Activated CD8-positive, alpha-beta memory T cell treated with anti-CD3 and anti-CD28 coated beads, Interleukin-2, amount 10 ng/mL, durations not matched to agents 7 days and 5 days (primary cell): ENCODE results near the gene SPATA4. TPM values are rescaled to one million over a fixed set of nuclear protein-coding genes. Genes with fewer than 3 reads are reported as not detected.

Experiments used
- ATAC-seq: fragments of 150-1000 bp; cut with Tn5 transposase; one replicate; pipeline ENCODE4 v1.10.0; 2021; ENCODE audit warnings: moderate library complexity
- CTCF ChIA-PET: fragments of 350-600 bp; sonication (Branson Sonifier 250); formaldehyde crosslinking; loops from one replicate; lab custom pipeline; 2021; ENCODE audit warnings: antibody characterized with exemption; lab: Charles Lee
- DNase-seq: peaks from one replicate; pipeline ENCODE4 v3.0.0-alpha.2; 2020
- H3K27ac Mint-ChIP-seq: one replicate; pipeline ENCODE4 v1.8.0; 2021; ENCODE audit warnings: mild to moderate bottlenecking, mixed read lengths
- H3K27me3 Mint-ChIP-seq: one replicate; pipeline ENCODE4 v1.8.0; 2021; ENCODE audit warnings: mixed read lengths
- H3K36me3 Mint-ChIP-seq: one replicate; pipeline ENCODE4 v1.8.0; 2021; ENCODE audit warnings: mild to moderate bottlenecking, mixed read lengths
- H3K4me1 Mint-ChIP-seq: one replicate; pipeline ENCODE4 v1.8.0; 2021; ENCODE audit warnings: mixed read lengths
- H3K4me3 Mint-ChIP-seq: one replicate; pipeline ENCODE4 v1.8.0; 2021; ENCODE audit warnings: mild to moderate bottlenecking, moderate library complexity, mixed read lengths
- H3K9me3 Mint-ChIP-seq: one replicate; pipeline ENCODE4 v1.8.0; 2022; ENCODE audit warnings: low read depth, mixed read lengths
- total RNA-seq, 2 experiments: library from RNA; stranded (reverse); gene quantifications; one replicate each; pipeline ENCODE4 v1.2.3, GENCODE V29; 2021

Gene SPATA4
- total RNA-seq, 2 experiments from 2014 or later, result not detected

GRCh38 chr4:176210579-176211296 lies 15.4 kb upstream of the SPATA4 start:
- ATAC-seq (no peak), DNase-seq (no peak)
- no peak overlapping the region for H3K4me3 Mint-ChIP-seq
- no peaks in the 10 kb centered on the region for H3K36me3 Mint-ChIP-seq
- peaks cover 35% of the 10 kb centered on the region for H3K27me3 Mint-ChIP-seq
- no peak overlapping the region for H3K27ac Mint-ChIP-seq
- H3K4me1 Mint-ChIP-seq, result no peaks in the 10 kb centered on the region
- no peaks in the 10 kb centered on the region for H3K9me3 Mint-ChIP-seq
- CTCF ChIA-PET, result no interaction called here

- no peak overlapping the region for H3K27ac Mint-ChIP-seq
- ATAC-seq (no peak), DNase-seq (no peak)
- H3K4me3 Mint-ChIP-seq, result no peak overlapping the region
- peaks cover 40% of the 10 kb centered on the region for H3K27me3 Mint-ChIP-seq
- CTCF ChIA-PET, result no interaction called here
- H3K9me3 Mint-ChIP-seq, result no peaks in the 10 kb centered on the region
- no peaks in the 10 kb centered on the region for H3K4me1 Mint-ChIP-seq
- H3K36me3 Mint-ChIP-seq, result no peaks in the 10 kb centered on the region
Measured at GRCh38 chr4:176210101-176210500, 14.7 kb upstream of the SPATA4 start.

- H3K27me3 Mint-ChIP-seq, result peaks cover 45% of the 10 kb centered on the region
- H3K36me3 Mint-ChIP-seq, result no peaks in the 10 kb centered on the region
- no peaks in the 10 kb centered on the region for H3K4me1 Mint-ChIP-seq
- no peak overlapping the region for H3K4me3 Mint-ChIP-seq
- ATAC-seq, result no peak
- DNase-seq, result no peak
- H3K9me3 Mint-ChIP-seq, result no peaks in the 10 kb centered on the region
- CTCF ChIA-PET, result no interaction called here
- no peak overlapping the region for H3K27ac Mint-ChIP-seq
Measured at GRCh38 chr4:176209535-176209934, 14.2 kb upstream of the SPATA4 start.

- H3K27ac Mint-ChIP-seq, result no peak overlapping the region
- no peak for DNase-seq
- CTCF ChIA-PET, result interaction anchor here (0.8 kb wide), 1 partner anchor 8 kb away, joined by 3 read pairs; no protein-coding TSS in a partner anchor
- no peak overlapping the region for H3K4me3 Mint-ChIP-seq
- H3K36me3 Mint-ChIP-seq, result no peaks in the 10 kb centered on the region
- ATAC-seq, result no peak
- no peaks in the 10 kb centered on the region for H3K4me1 Mint-ChIP-seq
- H3K27me3 Mint-ChIP-seq, result peaks cover 57% of the 10 kb centered on the region
- H3K9me3 Mint-ChIP-seq, result no peaks in the 10 kb centered on the region
Measured at GRCh38 chr4:176207839-176208238, 12.5 kb upstream of the SPATA4 start.

- ATAC-seq (no peak), DNase-seq (no peak)
- Mint-ChIP-seq H3K27ac (no peak overlapping the region), H3K4me3 (no peak overlapping the region), H3K36me3 (no peaks in the 10 kb centered on the region), H3K27me3 (peaks cover 57% of the 10 kb centered on the region), H3K4me1 (no peaks in the 10 kb centered on the region), H3K9me3 (no peaks in the 10 kb centered on the region)
- CTCF ChIA-PET, result interaction anchor here (1.2 kb wide), 1 partner anchor 378 kb away, joined by 3 read pairs; no protein-coding TSS in a partner anchor
Measured at GRCh38 chr4:176205299-176205698, 9.9 kb upstream of the SPATA4 start.

GRCh38 chr4:176198316-176198903 lies 3.0 kb upstream of the SPATA4 start:
- CTCF ChIA-PET, result no interaction called here

GRCh38 chr4:176193938-176194337 lies 1.4 kb downstream of the SPATA4 start:
- no peak overlapping the region for H3K4me3 Mint-ChIP-seq

More at GRCh38 chr4:176198316-176198903, 3.0 kb upstream of the SPATA4 start:
- Mint-ChIP-seq H3K4me1 (peaks cover 13% of the 10 kb centered on the region), H3K27ac (no peak overlapping the region), H3K27me3 (peaks cover 67% of the 10 kb centered on the region), H3K4me3 (no peak overlapping the region), H3K9me3 (no peaks in the 10 kb centered on the region), H3K36me3 (peaks cover 3% of the 10 kb centered on the region)
- ATAC-seq (no peak), DNase-seq (no peak)

GRCh38 chr4:176193126-176193525 lies 2.3 kb downstream of the SPATA4 start:
- H3K9me3 Mint-ChIP-seq, result no peaks in the 10 kb centered on the region
- DNase-seq, result no peak
- CTCF ChIA-PET, result no interaction called here

More at GRCh38 chr4:176193938-176194337, 1.4 kb downstream of the SPATA4 start:
- CTCF ChIA-PET, result no interaction called here
- DNase-seq (peak; percentile 45), ATAC-seq (no peak)
- H3K4me1 Mint-ChIP-seq, result peaks cover 13% of the 10 kb centered on the region
- no peaks in the 10 kb centered on the region for H3K9me3 Mint-ChIP-seq
- H3K27ac Mint-ChIP-seq, result no peak overlapping the region
- H3K27me3 Mint-ChIP-seq, result peaks cover 79% of the 10 kb centered on the region
- peaks cover 3% of the 10 kb centered on the region for H3K36me3 Mint-ChIP-seq

GRCh38 chr4:176191974-176192373 lies 3.4 kb downstream of the SPATA4 start:
- Mint-ChIP-seq H3K27me3 (peaks cover 66% of the 10 kb centered on the region), H3K27ac (no peak overlapping the region)
- CTCF ChIA-PET, result no interaction called here

More at GRCh38 chr4:176193126-176193525, 2.3 kb downstream of the SPATA4 start:
- Mint-ChIP-seq H3K36me3 (peaks cover 3% of the 10 kb centered on the region), H3K27me3 (peaks cover 74% of the 10 kb centered on the region), H3K27ac (no peak overlapping the region), H3K4me3 (no peak overlapping the region), H3K4me1 (peaks cover 13% of the 10 kb centered on the region)
- no peak for ATAC-seq

GRCh38 chr4:176189891-176190795 lies 5.2 kb downstream of the SPATA4 start:
- ATAC-seq, result no peak
- H3K9me3 Mint-ChIP-seq, result no peaks in the 10 kb centered on the region
- H3K36me3 Mint-ChIP-seq, result no peaks in the 10 kb centered on the region
- H3K27ac Mint-ChIP-seq, result no peak overlapping the region
- H3K4me3 Mint-ChIP-seq, result no peak overlapping the region
- peaks cover 63% of the 10 kb centered on the region for H3K27me3 Mint-ChIP-seq
- DNase-seq, result no peak
- peaks cover 5% of the 10 kb centered on the region for H3K4me1 Mint-ChIP-seq
- CTCF ChIA-PET, result no interaction called here

More at GRCh38 chr4:176191974-176192373, 3.4 kb downstream of the SPATA4 start:
- no peak for DNase-seq
- Mint-ChIP-seq H3K4me1 (peaks cover 13% of the 10 kb centered on the region), H3K9me3 (no peaks in the 10 kb centered on the region), H3K4me3 (no peak overlapping the region), H3K36me3 (peaks cover 3% of the 10 kb centered on the region)
- ATAC-seq, result no peak

- H3K27ac Mint-ChIP-seq, result no peak overlapping the region
- ATAC-seq (no peak), DNase-seq (no peak)
- peaks cover 62% of the 10 kb centered on the region for H3K27me3 Mint-ChIP-seq
- H3K4me3 Mint-ChIP-seq, result no peak overlapping the region
- no peaks in the 10 kb centered on the region for H3K36me3 Mint-ChIP-seq
- H3K9me3 Mint-ChIP-seq, result no peaks in the 10 kb centered on the region
- CTCF ChIA-PET, result no interaction called here
- H3K4me1 Mint-ChIP-seq, result no peaks in the 10 kb centered on the region
Measured at GRCh38 chr4:176188654-176189053, 6.7 kb downstream of the SPATA4 start.

GRCh38 chr4:176187624-176188023 lies 7.8 kb downstream of the SPATA4 start:
- Mint-ChIP-seq H3K27ac (no peak overlapping the region), H3K36me3 (no peaks in the 10 kb centered on the region), H3K4me3 (no peak overlapping the region), H3K27me3 (peaks cover 61% of the 10 kb centered on the region), H3K9me3 (no peaks in the 10 kb centered on the region), H3K4me1 (no peaks in the 10 kb centered on the region)
- CTCF ChIA-PET, result no interaction called here
- DNase-seq (no peak), ATAC-seq (no peak)

GRCh38 chr4:176186671-176187395 lies 8.6 kb downstream of the SPATA4 start:
- no peak overlapping the region for H3K27ac Mint-ChIP-seq
- CTCF ChIA-PET, result no interaction called here
- no peak overlapping the region for H3K4me3 Mint-ChIP-seq
- ATAC-seq (no peak), DNase-seq (no peak)
- H3K27me3 Mint-ChIP-seq, result peaks cover 53% of the 10 kb centered on the region
- H3K4me1 Mint-ChIP-seq, result no peaks in the 10 kb centered on the region
- H3K9me3 Mint-ChIP-seq, result no peaks in the 10 kb centered on the region
- no peaks in the 10 kb centered on the region for H3K36me3 Mint-ChIP-seq
